H54 (cell line): ENCODE measurements around the gene SV2C.
A peak's percentile ranks its signal among the peaks of the same experiment; 100 is the strongest.
"Not testable (repeated sequence)": the region's sequence is repeated elsewhere in the genome, so short reads cannot be mapped to it uniquely, and the experiment has no call there.

ENCODE experiments used
- DNase-seq: peaks from one replicate; pipeline ENCODE4 v3.0.0; 2011; ENCODE audit warnings: low spot score, mixed read lengths; ENCODE audit not compliant: insufficient read length
- FAIRE-seq: peaks from 3 replicates; lab custom pipeline; 2011; peaks lifted over from hg19 to GRCh38; lab: Jason Lieb, UNC
- POLR2A ChIP-seq: IDR thresholded peaks from 2 replicates; pipeline ENCODE4 v1.6.1; 2011; ENCODE audit warnings: low read depth, mild to moderate bottlenecking, low read length

The SV2C gene

GRCh38 chr5:76319673-76320072 is 236.5 kb downstream of the SV2C start:
- no peak for TF ChIP-seq POLR2A
- FAIRE-seq (no peak), DNase-seq (no peak)

GRCh38 chr5:76323494-76323893 is 240.3 kb downstream of the SV2C start:
- not testable (repeated sequence) for DNase-seq, FAIRE-seq

- no peak for TF ChIP-seq POLR2A
- FAIRE-seq (no peak), DNase-seq (no peak)
These were observed 242.1 kb downstream of the SV2C start for GRCh38 chr5:76325326-76325725.

- no peak for FAIRE-seq
- no peak for TF ChIP-seq POLR2A
- DNase-seq: no peak
These were observed 242.8 kb downstream of the SV2C start for GRCh38 chr5:76325876-76326491.

GRCh38 chr5:76326577-76327302 is 243.6 kb downstream of the SV2C start:
- DNase-seq: no peak
- TF ChIP-seq POLR2A: no peak
- no peak for FAIRE-seq

GRCh38 chr5:76329346-76329745 is 246.2 kb downstream of the SV2C start:
- no peak for TF ChIP-seq POLR2A
- DNase-seq (no peak), FAIRE-seq (no peak)

- no peak for TF ChIP-seq POLR2A
- FAIRE-seq: no peak
- no peak for DNase-seq
These were observed 247.9 kb downstream of the SV2C start for GRCh38 chr5:76331126-76331525.

GRCh38 chr5:76332102-76332501 is 248.9 kb downstream of the SV2C start:
- TF ChIP-seq POLR2A: no peak
- DNase-seq: no peak
- no peak for FAIRE-seq

GRCh38 chr5:76332611-76333205 is 249.5 kb downstream of the SV2C start:
- DNase-seq: no peak
- no peak for FAIRE-seq
- no peak for TF ChIP-seq POLR2A

- no peak for FAIRE-seq
- TF ChIP-seq POLR2A: no peak
- no peak for DNase-seq
These were observed 250.4 kb downstream of the SV2C start for GRCh38 chr5:76333571-76333970.

GRCh38 chr5:76334574-76334973 is 251.4 kb downstream of the SV2C start:
- no peak for TF ChIP-seq POLR2A
- FAIRE-seq: no peak
- DNase-seq: no peak

- not testable (repeated sequence) for FAIRE-seq, DNase-seq
These were observed 252.3 kb downstream of the SV2C start for GRCh38 chr5:76335451-76335850.

- FAIRE-seq: not testable (repeated sequence)
These were observed 253.1 kb downstream of the SV2C start for GRCh38 chr5:76336253-76336809.

GRCh38 chr5:76337953-76338451 is 254.8 kb downstream of the SV2C start:
- TF ChIP-seq POLR2A: no peak
- FAIRE-seq (no peak), DNase-seq (peak; percentile 50)

More at GRCh38 chr5:76336253-76336809, 253.1 kb downstream of the SV2C start:
- DNase-seq: not testable (repeated sequence)
